NB4 (cell line): ENCODE data around the gene RNF11.

Experiments used
- DNase-seq: peaks from one replicate; pipeline ENCODE4 v3.0.0; 2010; ENCODE audit warnings: low read depth
- H3K4me3 ChIP-seq: one replicate; pipeline ENCODE4 v1.5.1; 2011; ENCODE audit warnings: mild to moderate bottlenecking, low read depth, low read length, moderate library complexity
- CTCF ChIP-seq: IDR thresholded peaks from one replicate; pipeline ENCODE4 v1.5.1; 2012; ENCODE audit warnings: low read depth, low read length
- MAX ChIP-seq: IDR thresholded peaks from 2 replicates; pipeline ENCODE4 v1.6.1; 2011; ENCODE audit warnings: low read depth, low read length
- MYC ChIP-seq: IDR thresholded peaks from 2 replicates; pipeline ENCODE4 v1.6.1; 2011; ENCODE audit warnings: low read depth, low read length
- POLR2A ChIP-seq: IDR thresholded peaks from 2 replicates; pipeline ENCODE4 v1.6.1; 2011; ENCODE audit warnings: mild to moderate bottlenecking; ENCODE audit not compliant: insufficient read length; ENCODE audit errors: extremely low read depth

The RNF11 gene

GRCh38 chr1:51301844-51302162 is 65.7 kb downstream of the RNF11 start:
- H3K4me3 ChIP-seq: no peak overlapping the region
- TF ChIP-seq POLR2A (no peak), MYC (no peak), MAX (no peak), CTCF (no peak)
- DNase-seq: no peak

GRCh38 chr1:51302270-51302669 is 66.2 kb downstream of the RNF11 start:
- H3K4me3 ChIP-seq: no peak overlapping the region
- DNase-seq: no peak
- TF ChIP-seq MAX (no peak), MYC (no peak), CTCF (no peak), POLR2A (no peak)

GRCh38 chr1:51302746-51303145 is 66.7 kb downstream of the RNF11 start:
- TF ChIP-seq MYC: no peak
- no peak overlapping the region for H3K4me3 ChIP-seq
- DNase-seq: no peak

GRCh38 chr1:51303315-51303714 is 67.2 kb downstream of the RNF11 start:
- no peak for DNase-seq
- H3K4me3 ChIP-seq: no peak overlapping the region
- TF ChIP-seq MYC (no peak), POLR2A (no peak), MAX (no peak), CTCF (no peak)

- H3K4me3 ChIP-seq: no peak overlapping the region
- DNase-seq: no peak
- no peak for TF ChIP-seq POLR2A
- TF ChIP-seq CTCF: no peak
- no peak for TF ChIP-seq MYC
- TF ChIP-seq MAX: no peak
These were observed 67.7 kb downstream of the RNF11 start for GRCh38 chr1:51303751-51304251.

GRCh38 chr1:51304360-51304759 is 68.3 kb downstream of the RNF11 start:
- no peak overlapping the region for H3K4me3 ChIP-seq
- TF ChIP-seq MAX (no peak), POLR2A (no peak), MYC (no peak), CTCF (no peak)
- DNase-seq: no peak
